ENCODE measurements around the gene SOX21.

DNA sequence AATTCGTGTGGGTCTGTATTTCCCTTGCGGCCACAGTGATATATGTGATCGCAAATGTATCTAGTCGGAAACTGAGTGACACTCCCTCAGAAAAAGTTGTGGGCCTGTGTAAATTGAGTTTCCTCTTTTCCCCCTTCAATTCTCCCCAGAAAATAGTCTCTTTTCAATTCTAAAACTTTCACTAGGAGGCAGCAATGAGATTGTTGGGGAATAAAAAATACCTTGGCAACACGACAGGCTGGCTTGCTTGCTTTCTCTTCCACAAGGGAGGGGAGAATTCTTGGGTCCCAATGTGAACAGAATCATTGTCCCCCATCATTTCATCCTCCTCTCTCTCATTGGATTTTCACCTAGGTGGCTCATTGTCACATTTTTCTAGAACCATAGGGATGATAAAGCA lies 3.7 kb upstream of the SOX21 start:
- TF ChIP-seq, protein P1, sequence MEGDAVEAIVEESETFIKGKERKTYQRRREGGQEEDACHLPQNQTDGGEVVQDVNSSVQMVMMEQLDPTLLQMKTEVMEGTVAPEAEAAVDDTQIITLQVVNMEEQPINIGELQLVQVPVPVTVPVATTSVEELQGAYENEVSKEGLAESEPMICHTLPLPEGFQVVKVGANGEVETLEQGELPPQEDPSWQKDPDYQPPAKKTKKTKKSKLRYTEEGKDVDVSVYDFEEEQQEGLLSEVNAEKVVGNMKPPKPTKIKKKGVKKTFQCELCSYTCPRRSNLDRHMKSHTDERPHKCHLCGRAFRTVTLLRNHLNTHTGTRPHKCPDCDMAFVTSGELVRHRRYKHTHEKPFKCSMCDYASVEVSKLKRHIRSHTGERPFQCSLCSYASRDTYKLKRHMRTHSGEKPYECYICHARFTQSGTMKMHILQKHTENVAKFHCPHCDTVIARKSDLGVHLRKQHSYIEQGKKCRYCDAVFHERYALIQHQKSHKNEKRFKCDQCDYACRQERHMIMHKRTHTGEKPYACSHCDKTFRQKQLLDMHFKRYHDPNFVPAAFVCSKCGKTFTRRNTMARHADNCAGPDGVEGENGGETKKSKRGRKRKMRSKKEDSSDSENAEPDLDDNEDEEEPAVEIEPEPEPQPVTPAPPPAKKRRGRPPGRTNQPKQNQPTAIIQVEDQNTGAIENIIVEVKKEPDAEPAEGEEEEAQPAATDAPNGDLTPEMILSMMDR (IDR thresholded peaks at IDR 0.05 in 2 of 3, conservative IDR thresholded peaks at IDR 0.05 in 1 of 3; ENCODE audit: borderline replicate concordance in 1 of 3, insufficient read depth in 1 of 3, low read depth in 2 of 3, low read length in 2 of 3), result peak; percentile 14 to 28 (median 20); a peak in 3 of 6 replicates
- TF ChIP-seq EZH2 (IDR thresholded peaks at IDR 0.05), result no peak
- no peak for TF ChIP-seq SIN3A (IDR thresholded peaks at IDR 0.05; ENCODE audit: low read depth)

Measured in HCT116 (cell line).